ENCODE measurements around the gene MAML3.
"Not testable (repeated sequence)": the region's sequence is repeated elsewhere in the genome, so short reads cannot be mapped to it uniquely, and the experiment has no call there.

MAML3 gene

GRCh38 chr4:139700568-139700967 is 453.4 kb downstream of the MAML3 start:
- no peak overlapping the region for H3K4me3 ChIP-seq (ENCODE audit: low read length)
- H3K27ac ChIP-seq (ENCODE audit: low read length): no peak overlapping the region
- no peaks in the 10 kb centered on the region for H3K36me3 ChIP-seq (ENCODE audit: insufficient read depth, low read depth, low read length)
- H3K9me3 ChIP-seq (ENCODE audit: insufficient read depth, low read depth, low read length): no peaks in the 10 kb centered on the region
- no peak overlapping the region for H3K9ac ChIP-seq (ENCODE audit: low read depth, low read length)
- H3K27me3 ChIP-seq (ENCODE audit: insufficient read depth, low read length): no peaks in the 10 kb centered on the region
- H3K4me1 ChIP-seq (ENCODE audit: insufficient read depth, low read length): no peaks in the 10 kb centered on the region

GRCh38 chr4:139698167-139698925 is 455.6 kb downstream of the MAML3 start:
- not testable (repeated sequence) for H3K9ac ChIP-seq (ENCODE audit: low read depth, low read length); H3K9me3 ChIP-seq (ENCODE audit: insufficient read depth, low read depth, low read length); H3K4me1 ChIP-seq (ENCODE audit: insufficient read depth, low read length); H3K4me3 ChIP-seq (ENCODE audit: low read length); H3K36me3 ChIP-seq (ENCODE audit: insufficient read depth, low read depth, low read length); H3K27me3 ChIP-seq (ENCODE audit: insufficient read depth, low read length); H3K27ac ChIP-seq (ENCODE audit: low read length)

DNA sequence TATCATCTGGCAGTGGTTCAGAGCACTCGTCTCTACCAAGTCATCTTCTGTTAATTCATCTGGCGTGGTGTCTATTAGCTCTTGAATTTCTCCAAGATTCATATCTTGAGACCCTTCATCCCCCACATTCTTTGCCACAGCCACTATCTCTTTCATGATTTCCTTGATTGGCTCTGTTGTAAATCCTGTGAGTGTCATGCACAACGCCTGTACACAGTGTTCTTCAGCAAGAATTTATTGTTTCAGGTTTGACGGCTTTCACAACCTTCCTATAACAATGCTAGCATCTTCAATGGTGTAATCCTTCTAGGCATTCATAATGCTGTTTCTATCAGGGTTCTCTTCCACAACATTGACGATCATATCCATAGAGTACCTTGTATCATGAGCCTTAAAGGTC is 457.5 kb downstream of the MAML3 start:
- Histone ChIP-seq H3K27me3 (ENCODE audit: insufficient read depth, low read length) (no peaks in the 10 kb centered on the region), H3K9me3 (ENCODE audit: insufficient read depth, low read depth, low read length) (no peaks in the 10 kb centered on the region), H3K36me3 (ENCODE audit: insufficient read depth, low read depth, low read length) (no peaks in the 10 kb centered on the region), H3K27ac (ENCODE audit: low read length) (no peak overlapping the region), H3K9ac (ENCODE audit: low read depth, low read length) (no peak overlapping the region), H3K4me1 (ENCODE audit: insufficient read depth, low read length) (no peaks in the 10 kb centered on the region), H3K4me3 (ENCODE audit: low read length) (no peak overlapping the region)

- no peak overlapping the region for H3K4me3 ChIP-seq (ENCODE audit: low read length)
- no peaks in the 10 kb centered on the region for H3K4me1 ChIP-seq (ENCODE audit: insufficient read depth, low read length)
- H3K27me3 ChIP-seq (ENCODE audit: insufficient read depth, low read length): no peaks in the 10 kb centered on the region
- no peak overlapping the region for H3K27ac ChIP-seq (ENCODE audit: low read length)
- no peaks in the 10 kb centered on the region for H3K9me3 ChIP-seq (ENCODE audit: insufficient read depth, low read depth, low read length)
- no peaks in the 10 kb centered on the region for H3K36me3 ChIP-seq (ENCODE audit: insufficient read depth, low read depth, low read length)
- H3K9ac ChIP-seq (ENCODE audit: low read depth, low read length): no peak overlapping the region
Measured at GRCh38 chr4:139694522-139695107, 459.4 kb downstream of the MAML3 start.

- Histone ChIP-seq H3K9ac (ENCODE audit: low read depth, low read length) (no peak overlapping the region), H3K4me3 (ENCODE audit: low read length) (no peak overlapping the region), H3K27ac (ENCODE audit: low read length) (no peak overlapping the region), H3K4me1 (ENCODE audit: insufficient read depth, low read length) (no peaks in the 10 kb centered on the region), H3K27me3 (ENCODE audit: insufficient read depth, low read length) (no peaks in the 10 kb centered on the region), H3K36me3 (ENCODE audit: insufficient read depth, low read depth, low read length) (no peaks in the 10 kb centered on the region), H3K9me3 (ENCODE audit: insufficient read depth, low read depth, low read length) (no peaks in the 10 kb centered on the region)
Measured at GRCh38 chr4:139692309-139693012, 461.5 kb downstream of the MAML3 start.

GRCh38 chr4:139690419-139690818 is 463.6 kb downstream of the MAML3 start:
- H3K4me3 ChIP-seq (ENCODE audit: low read length): no peak overlapping the region
- H3K4me1 ChIP-seq (ENCODE audit: insufficient read depth, low read length): no peaks in the 10 kb centered on the region
- H3K27ac ChIP-seq (ENCODE audit: low read length): no peak overlapping the region
- H3K27me3 ChIP-seq (ENCODE audit: insufficient read depth, low read length): no peaks in the 10 kb centered on the region
- H3K36me3 ChIP-seq (ENCODE audit: insufficient read depth, low read depth, low read length): no peaks in the 10 kb centered on the region
- H3K9ac ChIP-seq (ENCODE audit: low read depth, low read length): no peak overlapping the region
- H3K9me3 ChIP-seq (ENCODE audit: insufficient read depth, low read depth, low read length): no peaks in the 10 kb centered on the region

DNA sequence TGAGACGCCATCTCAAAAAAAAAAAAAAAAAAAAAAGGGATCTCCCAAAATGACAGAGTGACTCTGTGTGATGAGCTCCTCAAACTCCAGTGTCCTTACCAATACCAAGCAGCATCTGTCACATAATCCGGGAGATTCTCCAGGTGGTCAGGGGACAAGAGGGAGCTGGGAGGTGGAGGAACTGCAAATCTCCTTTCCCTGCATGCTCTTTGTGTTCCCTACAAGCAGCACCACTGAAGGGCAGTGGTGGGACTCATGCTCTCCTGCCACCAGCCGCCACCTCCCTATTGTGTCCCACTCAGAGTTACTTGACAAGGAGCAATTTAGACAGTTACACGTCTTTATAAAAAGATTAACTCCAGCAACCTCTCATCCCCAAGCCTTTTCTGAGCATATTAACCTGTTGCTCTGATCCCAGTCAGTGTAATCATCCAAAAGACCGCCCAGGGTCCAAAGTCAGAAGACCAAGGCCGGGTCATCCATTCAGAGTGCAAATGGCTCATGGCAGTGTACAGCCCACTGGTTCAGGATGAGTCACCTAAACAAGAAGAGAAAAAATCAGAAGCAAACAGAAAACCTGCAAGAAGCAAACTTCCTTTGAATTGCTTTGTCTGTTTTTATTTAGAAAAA is 464.8 kb downstream of the MAML3 start:
- H3K4me1 ChIP-seq (ENCODE audit: insufficient read depth, low read length): no peaks in the 10 kb centered on the region

DNA sequence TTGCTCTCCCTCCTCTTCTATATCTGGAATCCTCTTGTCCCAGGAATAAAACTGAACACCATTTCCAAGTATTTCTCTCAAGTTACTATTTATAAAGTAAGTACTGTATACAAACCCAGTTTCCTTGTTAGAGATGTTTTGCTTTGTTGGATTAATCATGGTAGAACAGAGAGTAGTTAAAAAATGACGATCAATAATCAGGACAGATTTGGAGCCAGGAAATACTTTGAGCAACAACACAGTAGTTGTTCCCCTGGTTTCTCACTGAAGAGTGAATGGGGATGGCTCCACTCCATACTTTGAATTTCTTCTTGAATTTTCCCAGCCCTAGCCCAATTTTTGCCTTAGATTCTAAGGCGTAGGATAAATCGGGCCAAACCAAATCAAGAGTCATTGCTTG is 467.0 kb downstream of the MAML3 start:
- H3K9ac ChIP-seq (ENCODE audit: low read depth, low read length): no peak overlapping the region
- H3K36me3 ChIP-seq (ENCODE audit: insufficient read depth, low read depth, low read length): no peaks in the 10 kb centered on the region
- no peak overlapping the region for H3K27ac ChIP-seq (ENCODE audit: low read length)
- no peaks in the 10 kb centered on the region for H3K9me3 ChIP-seq (ENCODE audit: insufficient read depth, low read depth, low read length)
- H3K4me1 ChIP-seq (ENCODE audit: insufficient read depth, low read length): no peaks in the 10 kb centered on the region
- H3K27me3 ChIP-seq (ENCODE audit: insufficient read depth, low read length): no peaks in the 10 kb centered on the region
- H3K4me3 ChIP-seq (ENCODE audit: low read length): no peak overlapping the region

More for the DNA sequence above, 464.8 kb downstream of the MAML3 start:
- Histone ChIP-seq H3K9me3 (ENCODE audit: insufficient read depth, low read depth, low read length) (no peaks in the 10 kb centered on the region), H3K36me3 (ENCODE audit: insufficient read depth, low read depth, low read length) (no peaks in the 10 kb centered on the region), H3K27ac (ENCODE audit: low read length) (no peak overlapping the region), H3K4me3 (ENCODE audit: low read length) (no peak overlapping the region), H3K27me3 (ENCODE audit: insufficient read depth, low read length) (no peaks in the 10 kb centered on the region), H3K9ac (ENCODE audit: low read depth, low read length) (no peak overlapping the region)

DNA sequence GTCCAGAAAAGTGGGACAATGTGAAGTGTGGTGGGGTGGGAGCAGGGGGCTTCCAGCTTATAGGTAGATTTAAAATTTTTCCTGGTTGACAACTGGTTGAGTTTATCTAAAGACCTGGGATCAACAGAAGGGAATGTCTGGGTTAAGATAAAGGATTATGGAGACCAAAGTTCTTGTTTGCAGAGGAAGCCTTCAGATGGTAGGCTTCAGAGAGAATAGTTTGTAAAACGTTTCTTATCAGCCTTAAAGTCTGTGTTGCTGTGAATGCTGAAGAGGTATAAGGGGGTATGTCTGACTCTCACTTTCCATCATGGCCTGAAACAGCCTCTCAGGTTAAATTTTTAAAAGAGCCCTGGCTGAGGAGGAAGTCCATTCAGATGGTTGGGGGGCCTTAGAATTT is 467.9 kb downstream of the MAML3 start:
- no peaks in the 10 kb centered on the region for H3K4me1 ChIP-seq (ENCODE audit: insufficient read depth, low read length)
- H3K27ac ChIP-seq (ENCODE audit: low read length): no peak overlapping the region
- H3K9ac ChIP-seq (ENCODE audit: low read depth, low read length): no peak overlapping the region
- no peaks in the 10 kb centered on the region for H3K9me3 ChIP-seq (ENCODE audit: insufficient read depth, low read depth, low read length)
- no peaks in the 10 kb centered on the region for H3K36me3 ChIP-seq (ENCODE audit: insufficient read depth, low read depth, low read length)
- H3K4me3 ChIP-seq (ENCODE audit: low read length): no peak overlapping the region
- no peaks in the 10 kb centered on the region for H3K27me3 ChIP-seq (ENCODE audit: insufficient read depth, low read length)

DNA sequence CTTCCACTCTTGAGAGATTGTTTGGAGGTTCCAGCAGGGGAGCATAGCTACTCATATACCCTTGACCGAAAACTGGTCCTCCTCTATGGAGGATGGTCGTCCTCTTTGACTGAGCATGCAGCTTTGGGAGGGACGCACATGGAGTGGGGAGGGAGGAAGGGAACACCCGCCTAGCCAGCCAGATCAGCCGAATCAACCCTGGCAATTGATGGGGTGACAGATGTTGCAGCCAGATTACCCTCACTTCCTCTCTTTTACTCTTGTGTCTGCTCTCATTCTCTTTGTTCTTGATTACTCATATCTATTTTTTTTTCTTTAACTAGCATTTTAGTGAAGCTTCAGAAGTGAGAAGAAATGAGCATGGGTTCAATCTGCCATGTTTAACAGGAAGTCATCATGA is 468.8 kb downstream of the MAML3 start:
- Histone ChIP-seq H3K4me1 (ENCODE audit: insufficient read depth, low read length) (no peaks in the 10 kb centered on the region), H3K27ac (ENCODE audit: low read length) (no peak overlapping the region), H3K9me3 (ENCODE audit: insufficient read depth, low read depth, low read length) (no peaks in the 10 kb centered on the region), H3K27me3 (ENCODE audit: insufficient read depth, low read length) (no peaks in the 10 kb centered on the region), H3K9ac (ENCODE audit: low read depth, low read length) (no peak overlapping the region), H3K4me3 (ENCODE audit: low read length) (no peak overlapping the region), H3K36me3 (ENCODE audit: insufficient read depth, low read depth, low read length) (no peaks in the 10 kb centered on the region)

DNA sequence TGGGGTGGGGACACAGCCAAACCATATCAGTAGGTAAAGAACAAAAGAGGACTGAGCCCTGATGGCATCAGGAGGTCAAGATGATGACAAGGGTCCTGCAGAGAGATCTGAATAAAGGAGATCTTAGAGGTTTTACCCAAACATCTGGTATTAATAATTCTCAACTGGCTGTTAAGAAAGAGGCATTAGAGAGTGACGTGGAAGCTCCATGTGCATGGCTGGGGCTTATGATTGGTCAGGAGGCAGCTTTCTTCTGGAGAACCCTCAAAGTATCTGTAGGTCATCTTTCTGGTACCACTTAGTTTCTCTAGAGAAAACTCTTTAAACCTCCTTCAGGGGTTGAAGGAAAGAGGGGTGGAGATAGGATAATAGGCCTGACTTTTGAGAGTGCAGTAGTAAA is 469.6 kb downstream of the MAML3 start:
- Histone ChIP-seq H3K27me3 (ENCODE audit: insufficient read depth, low read length) (no peaks in the 10 kb centered on the region), H3K9me3 (ENCODE audit: insufficient read depth, low read depth, low read length) (no peaks in the 10 kb centered on the region), H3K4me1 (ENCODE audit: insufficient read depth, low read length) (no peaks in the 10 kb centered on the region), H3K4me3 (ENCODE audit: low read length) (no peak overlapping the region), H3K9ac (ENCODE audit: low read depth, low read length) (no peak overlapping the region), H3K27ac (ENCODE audit: low read length) (no peak overlapping the region), H3K36me3 (ENCODE audit: insufficient read depth, low read depth, low read length) (no peaks in the 10 kb centered on the region)

Measured in iPS-20b (cell line).